Muscle of arm (tissue), 12 donors: Measurements from ENCODE around the gene CCDC85A. TPM values are rescaled to one million over a fixed set of nuclear protein-coding genes. Genes with fewer than 3 reads are reported as not detected.

ENCODE experiments used
- DNase-seq: peaks from one replicate; pipeline ENCODE4 v3.0.0-alpha.2; 2013
- polyA plus RNA-seq, 12 donors: library from polyadenylated mRNA; unstranded; fragments of 120-200 nt; gene quantifications; one replicate each; pipeline ENCODE4 v1.2.1, GENCODE V29; 2013; ENCODE audit not compliant: insufficient read length in 12 of 12

Gene CCDC85A
- polyA plus RNA-seq, 12 donors, result 2.5 to 4.9 (median 3.4) TPM; not detected in 1

DNA sequence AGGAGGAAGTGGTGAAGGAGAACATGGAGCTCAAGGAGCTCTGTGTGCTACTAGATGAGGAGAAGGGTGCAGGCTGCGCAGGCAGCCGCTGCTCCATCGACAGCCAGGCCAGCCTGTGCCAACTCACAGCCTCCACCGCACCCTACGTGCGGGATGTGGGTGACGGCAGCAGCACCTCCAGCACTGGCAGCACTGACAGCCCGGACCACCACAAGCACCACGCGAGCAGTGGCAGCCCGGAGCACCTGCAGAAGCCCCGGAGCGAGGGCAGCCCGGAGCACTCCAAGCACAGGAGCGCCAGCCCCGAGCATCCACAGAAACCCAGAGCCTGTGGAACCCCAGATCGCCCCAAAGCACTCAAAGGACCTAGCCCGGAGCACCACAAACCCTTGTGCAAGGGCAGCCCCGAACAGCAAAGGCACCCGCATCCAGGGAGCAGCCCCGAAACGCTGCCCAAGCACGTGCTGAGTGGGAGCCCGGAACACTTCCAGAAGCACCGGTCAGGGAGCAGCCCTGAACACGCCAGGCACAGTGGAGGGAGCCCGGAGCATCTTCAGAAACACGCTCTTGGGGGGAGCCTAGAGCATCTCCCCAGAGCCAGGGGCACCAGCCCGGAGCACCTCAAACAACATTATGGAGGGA, 9.0 kb downstream of the CCDC85A start:
- no peak for DNase-seq

- DNase-seq, result no peak
Measured at GRCh38 chr2:56195563-56195962, 11.8 kb downstream of the CCDC85A start.

- no peak for DNase-seq
Measured at GRCh38 chr2:56197816-56198215, 14.0 kb downstream of the CCDC85A start.

DNA sequence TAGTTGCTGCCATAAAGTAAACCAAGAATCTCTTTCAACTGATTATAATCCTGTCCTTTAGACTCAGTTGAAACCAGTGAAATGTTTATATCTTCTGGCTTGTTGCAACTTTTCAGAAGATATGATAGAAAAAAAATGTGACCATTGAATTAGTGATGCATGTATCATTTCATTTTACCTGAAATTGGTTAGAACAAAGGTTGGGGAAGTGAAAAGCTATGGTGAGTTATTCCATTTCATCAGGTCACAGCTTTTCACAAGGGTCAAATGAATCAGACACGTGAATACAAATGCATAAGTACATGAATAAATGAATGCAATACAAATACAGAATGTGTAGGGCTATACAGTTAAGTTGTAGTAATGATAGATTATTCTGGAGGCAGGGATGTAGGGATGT, 15.1 kb downstream of the CCDC85A start:
- DNase-seq, result no peak

- DNase-seq, result no peak
Measured at GRCh38 chr2:56199492-56199891, 15.7 kb downstream of the CCDC85A start.

DNA sequence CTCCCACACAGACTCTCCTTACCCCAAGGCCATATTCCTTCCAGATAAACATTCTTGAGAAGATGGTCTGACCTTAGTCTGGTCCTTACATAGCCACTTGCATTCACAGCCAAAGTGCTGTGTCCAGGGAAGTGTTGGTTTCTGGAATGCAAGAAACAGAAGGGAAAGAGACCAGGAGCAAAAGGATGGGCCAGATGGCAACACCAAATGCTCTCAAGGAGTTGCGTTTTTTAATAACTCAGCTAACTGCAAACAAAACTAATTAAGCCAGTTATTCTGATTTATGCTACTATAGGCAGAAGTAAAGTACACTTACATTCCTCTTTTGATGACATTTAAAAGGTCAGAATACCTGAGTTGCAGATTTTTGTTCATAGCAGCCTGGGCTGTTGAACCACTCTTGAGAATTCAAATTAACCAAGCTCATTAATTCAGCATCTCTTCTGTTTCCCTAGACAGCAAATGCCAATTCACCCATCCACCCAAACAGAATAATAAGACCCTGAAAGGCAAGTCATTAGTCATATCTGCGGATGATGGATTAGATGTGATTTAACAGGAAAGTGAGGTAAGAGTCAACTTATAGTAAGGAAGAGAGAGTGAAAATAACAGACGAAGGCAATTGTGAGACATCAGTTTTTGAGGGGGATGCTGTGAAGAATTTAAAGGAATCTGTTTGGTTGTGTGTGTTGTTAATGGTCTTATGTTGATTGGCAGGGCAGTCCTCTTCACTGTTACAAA, 18.8 kb downstream of the CCDC85A start:
- DNase-seq, result no peak

DNA sequence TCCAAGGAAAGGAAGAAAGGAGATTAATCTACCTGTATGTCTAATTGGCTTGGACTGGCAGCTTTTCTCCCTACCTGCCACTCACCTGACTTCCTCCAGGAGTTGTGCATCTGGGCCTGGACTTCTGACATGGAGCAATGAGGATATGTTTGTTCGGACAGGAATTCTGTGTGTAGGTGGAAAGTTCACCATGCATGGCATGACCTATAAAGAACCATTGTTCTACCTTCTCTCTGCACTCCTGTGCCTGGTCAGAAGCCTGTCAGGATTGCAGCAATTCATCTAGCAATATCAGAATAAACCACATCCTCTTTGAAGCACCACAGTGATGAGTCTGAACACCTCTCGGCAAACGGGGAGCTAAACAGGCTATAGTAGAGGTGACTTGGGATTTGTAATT, 20.8 kb downstream of the CCDC85A start:
- DNase-seq, result no peak

DNA sequence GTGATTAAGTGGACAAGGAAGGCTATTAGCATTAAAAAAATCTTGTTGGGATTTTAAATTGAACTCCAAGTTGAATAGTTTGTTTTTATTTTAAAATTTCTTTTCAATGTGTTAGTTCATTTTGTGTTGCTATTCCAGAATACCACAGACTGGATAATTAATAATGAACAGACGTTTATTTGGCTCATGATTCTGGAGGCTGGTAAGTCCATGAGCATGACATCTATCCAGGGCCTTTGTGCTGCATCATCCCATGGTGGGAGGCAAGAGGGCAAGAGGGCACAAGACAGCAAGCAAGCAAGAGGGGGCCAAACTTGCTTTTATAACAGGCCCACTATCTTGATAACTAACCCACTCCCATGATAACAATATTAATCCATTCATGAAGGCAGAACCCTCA, 22.5 kb downstream of the CCDC85A start:
- no peak for DNase-seq

DNA sequence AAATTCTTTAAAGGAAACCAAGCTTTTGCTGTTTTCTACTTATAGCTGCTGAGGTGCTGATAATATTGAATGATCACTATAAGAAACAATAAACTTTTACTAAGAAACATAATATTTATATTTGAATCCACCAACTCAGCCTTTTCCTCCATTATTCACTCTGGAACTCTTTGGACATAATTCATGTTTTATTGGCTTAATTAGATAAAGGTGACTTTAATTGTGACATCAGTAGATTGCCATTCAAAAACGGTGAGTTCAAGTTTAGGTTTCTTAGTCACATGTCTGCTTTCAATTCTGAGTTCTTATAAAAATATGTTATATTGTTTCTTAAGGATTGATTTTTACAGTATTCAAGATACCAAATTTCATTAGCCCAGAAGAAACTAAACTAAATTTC, 24.0 kb downstream of the CCDC85A start:
- no peak for DNase-seq

- no peak for DNase-seq
Measured at GRCh38 chr2:56208380-56208779, 24.6 kb downstream of the CCDC85A start.

DNA sequence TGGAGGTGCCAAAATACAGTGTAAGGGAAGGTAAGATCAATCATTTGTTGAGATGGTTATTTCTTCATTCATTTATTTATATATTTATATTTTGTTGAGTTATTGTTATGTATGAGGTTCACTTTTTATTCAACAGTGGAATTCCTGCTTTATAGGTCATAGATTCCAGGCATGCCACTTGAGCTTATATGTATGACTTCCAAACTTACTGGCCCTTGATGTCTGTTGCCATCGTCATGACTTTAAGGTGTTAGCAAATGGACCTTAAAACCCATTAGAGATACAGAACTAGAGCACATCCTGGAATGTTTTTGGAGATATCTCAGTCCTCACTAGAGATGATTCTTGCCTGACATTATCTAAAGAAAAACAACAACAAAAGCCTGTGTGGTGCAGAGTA, 25.9 kb downstream of the CCDC85A start:
- DNase-seq, result no peak

DNA sequence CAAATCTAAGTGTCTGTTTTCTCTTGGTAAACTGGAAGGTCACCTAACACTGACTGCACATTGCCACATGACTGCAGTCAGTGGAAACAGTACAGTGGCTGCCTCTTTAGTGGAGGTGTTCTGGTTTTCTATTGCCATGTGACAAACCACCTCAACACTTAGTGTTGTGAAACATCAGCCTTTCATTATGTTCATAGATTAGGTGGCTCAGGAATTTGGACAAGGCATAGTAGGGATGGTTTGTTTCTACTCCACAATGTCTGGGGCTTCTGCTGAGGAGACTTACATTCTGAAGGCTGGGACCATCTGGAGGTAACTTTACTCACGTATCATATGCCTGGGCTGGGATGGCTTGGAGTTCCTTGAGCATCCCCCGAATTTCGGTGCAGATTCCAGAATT, 26.5 kb downstream of the CCDC85A start:
- DNase-seq, result no peak

- no peak for DNase-seq
Measured at GRCh38 chr2:56211048-56211447, 27.3 kb downstream of the CCDC85A start.

DNA sequence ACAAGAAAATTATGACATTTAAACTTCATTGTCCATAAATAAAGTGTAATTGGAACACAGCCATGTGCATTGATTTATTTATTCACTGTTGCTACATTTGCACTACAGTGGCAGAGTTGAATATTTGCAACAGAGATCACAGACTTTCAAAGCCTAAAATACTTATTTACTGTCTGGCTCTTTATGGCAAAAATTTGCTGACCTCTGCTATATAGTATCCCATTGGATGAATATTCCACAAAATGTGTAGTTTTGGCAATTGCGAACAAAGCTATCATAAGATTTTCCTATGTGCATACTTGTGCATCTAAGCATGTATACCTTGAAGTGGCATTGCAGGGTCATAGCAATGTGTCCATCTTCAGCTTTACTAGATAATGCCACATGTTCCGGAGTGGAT, 32.1 kb downstream of the CCDC85A start:
- DNase-seq, result no peak

DNA sequence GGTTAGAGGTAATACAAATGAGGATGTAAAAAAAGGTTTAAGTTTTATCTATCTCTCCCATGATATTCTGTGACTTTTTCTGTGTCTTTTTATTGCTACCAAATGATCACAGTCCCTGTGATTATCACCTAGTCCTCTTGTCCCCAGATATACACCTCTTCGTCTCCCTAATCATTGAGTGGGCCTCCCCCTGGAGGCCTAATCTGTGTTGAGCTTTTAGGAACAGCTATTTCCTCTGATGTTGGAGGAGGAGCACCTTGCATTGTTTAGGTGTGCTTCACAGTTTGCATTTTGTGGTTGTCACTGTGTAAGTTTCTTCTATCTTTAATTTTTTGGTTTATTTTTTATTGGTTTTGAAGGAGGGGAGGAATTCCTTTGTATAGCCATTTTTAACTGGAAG, 33.3 kb downstream of the CCDC85A start:
- DNase-seq, result no peak

DNA sequence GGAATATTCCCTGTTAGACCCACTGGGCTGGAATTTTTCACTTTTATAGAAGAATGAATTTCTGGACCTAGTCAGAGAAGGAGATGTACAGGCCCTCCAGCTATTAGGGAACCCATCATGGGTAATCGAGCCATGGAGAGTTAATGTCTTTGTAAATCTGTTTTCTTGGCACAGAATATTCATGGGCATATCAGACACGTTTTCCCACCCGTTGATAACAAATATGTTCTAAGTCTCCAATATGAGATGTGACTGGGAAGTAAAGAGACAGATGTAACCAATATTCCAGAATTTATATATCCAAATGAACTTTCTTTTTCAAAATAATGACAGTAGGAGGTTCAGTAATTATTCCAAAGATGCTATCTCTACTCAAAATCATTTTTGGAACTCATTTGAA, 38.7 kb downstream of the CCDC85A start:
- DNase-seq, result no peak

DNA sequence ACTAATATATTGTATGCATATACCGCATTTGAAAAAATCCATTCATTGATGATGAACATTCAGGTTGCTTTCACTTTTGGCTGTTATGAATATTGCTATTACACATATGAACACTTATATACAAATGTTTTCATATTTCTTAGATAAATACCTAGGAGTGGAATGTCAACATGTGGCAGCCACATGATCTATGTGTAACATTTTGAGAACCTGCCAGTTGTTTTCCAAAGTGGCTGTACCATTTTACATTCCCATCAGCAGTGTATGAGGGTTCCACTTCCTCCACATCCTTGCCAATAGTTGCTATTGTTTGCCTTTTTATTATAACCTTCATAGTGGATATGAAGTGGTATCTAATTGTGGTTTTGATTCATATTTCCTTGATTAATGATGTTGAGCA, 40.5 kb downstream of the CCDC85A start:
- DNase-seq, result no peak

- DNase-seq, result no peak
Measured at GRCh38 chr2:56227811-56228210, 44.0 kb downstream of the CCDC85A start.

GRCh38 chr2:56229397-56230060, 45.7 kb downstream of the CCDC85A start:
- no peak for DNase-seq

- DNase-seq, result no peak
Measured at GRCh38 chr2:56230156-56230555, 46.4 kb downstream of the CCDC85A start.

- DNase-seq, result no peak
Measured at GRCh38 chr2:56231361-56231760, 47.6 kb downstream of the CCDC85A start.

DNA sequence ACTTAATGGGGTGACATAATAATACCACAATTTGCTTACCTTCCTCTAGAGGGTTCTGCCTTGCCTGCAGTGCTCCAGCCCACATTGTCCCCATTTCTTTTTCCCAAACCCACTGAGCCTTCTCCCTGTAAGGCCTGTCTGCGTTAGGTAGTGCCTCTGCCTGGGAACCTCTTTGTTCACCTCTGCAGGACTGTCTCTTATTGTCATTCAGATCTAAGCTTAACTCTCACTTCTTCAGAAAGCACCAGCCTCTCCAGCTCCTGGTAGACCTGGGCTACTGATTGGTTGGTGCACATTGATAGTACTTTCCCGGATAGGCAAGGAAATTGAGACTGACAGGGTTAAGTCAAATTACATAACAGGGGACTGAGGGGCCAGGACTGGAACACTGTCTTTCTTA, 49.1 kb downstream of the CCDC85A start:
- DNase-seq, result no peak

DNA sequence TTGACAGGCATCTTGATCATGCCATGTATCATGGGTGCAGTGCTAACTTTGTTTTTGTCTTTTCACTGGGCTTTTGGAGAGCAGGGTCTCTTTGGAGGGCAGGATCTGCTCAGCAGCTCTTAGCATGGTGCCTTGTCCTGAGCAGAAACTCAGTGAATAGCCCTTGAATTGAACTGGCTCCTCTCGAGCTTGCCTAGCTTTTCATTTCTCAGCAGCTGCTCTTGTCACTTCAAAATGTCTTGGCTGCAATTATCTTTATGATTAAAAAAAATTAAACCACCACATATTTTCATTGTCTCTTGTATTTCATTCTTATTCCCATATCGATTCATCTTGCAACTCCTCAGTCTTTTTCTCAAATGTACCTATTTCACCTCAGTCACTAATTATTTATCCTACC, 50.5 kb downstream of the CCDC85A start:
- DNase-seq, result no peak
